Heart left ventricle (tissue), 16 donors: ENCODE measurements around the gene NSFL1C. TPM values are rescaled to one million over a fixed set of nuclear protein-coding genes. Genes with fewer than 3 reads are reported as not detected.

Source experiments
- ATAC-seq, 4 donors: fragments of 200-7000 bp; cut with Tn5 transposase; one replicate each; pipeline ENCODE4 v1.9.1; 2020 to 2022; ENCODE audit warnings: moderate library complexity in 4 of 4, mild to moderate bottlenecking in 3 of 4, moderate number of reproducible peaks in 1 of 4
- DNase-seq, 5 donors: peaks; one replicate each; pipeline ENCODE4 v3.0.0-alpha.2; 2020
- H3K27ac ChIP-seq, 12 donors: fragments of 200-600 bp; sonication (generic) in 4 of 12; one replicate each; pipeline versions ENCODE4 v1.5.0 to v1.8.0; 2016 to 2022; ENCODE audit warnings: mild to moderate bottlenecking in 2 of 12
- H3K27me3 ChIP-seq, 9 donors: fragments of 200-600 bp; sonication (generic) in 2 of 9; one replicate each; pipeline versions ENCODE4 v1.5.1 to v1.8.0; 2016 to 2022; ENCODE audit warnings: mild to moderate bottlenecking in 3 of 9
- H3K36me3 ChIP-seq, 9 donors: fragments of 200-600 bp; sonication (generic) in 2 of 9; one replicate each; pipeline versions ENCODE4 v1.5.0 to v1.8.0; 2018 to 2022; ENCODE audit warnings: mild to moderate bottlenecking in 2 of 9
- H3K4me1 ChIP-seq, 12 donors: fragments of 200-600 bp; sonication (generic) in 4 of 12; one replicate each; pipeline versions ENCODE4 v1.5.0 to v1.8.0; 2016 to 2022; ENCODE audit warnings: mild to moderate bottlenecking in 3 of 12
- H3K4me3 ChIP-seq, 12 donors: fragments of 200-600 bp; sonication (generic) in 4 of 12; one replicate each; pipeline versions ENCODE4 v1.5.0 to v1.8.0; 2017 to 2022; ENCODE audit warnings: mild to moderate bottlenecking in 9 of 12, moderate library complexity in 4 of 12
- H3K9me3 ChIP-seq, 12 donors: fragments of 200-600 bp; sonication (generic) in 4 of 12; one replicate each; pipeline versions ENCODE4 v1.5.0 to v1.8.0; 2016 to 2022; ENCODE audit warnings: mild to moderate bottlenecking in 1 of 12
- CTCF ChIP-seq, 12 donors: fragments of 200-600 bp; sonication (generic) in 4 of 12; IDR thresholded peaks; one replicate each; pipeline versions ENCODE4 v1.5.0 to v1.8.0; 2018 to 2022; ENCODE audit warnings: antibody characterized with exemption in 12 of 12, mild to moderate bottlenecking in 5 of 12
- POLR2A ChIP-seq, 2 donors: fragments of 450-650 bp; IDR thresholded peaks; one replicate each; pipeline ENCODE4 v1.6.1; 2017; ENCODE audit warnings: antibody characterized with exemption in 2 of 2, mild to moderate bottlenecking in 2 of 2, moderate library complexity in 2 of 2
- WGBS, 4 donors: extraction: QIAGEN DNeasy Blood & Tissue Kit in 2 of 4; methylation state at CpG; one replicate each; pipeline versions ENCODE4 v1.1.5 to v1.1.7; 2013 to 2018; 5-methylcytosine and 5-hydroxymethylcytosine counted together
- intact Hi-C, 10 donors: fragments of 100-400 bp; cut with DNase I; formaldehyde crosslinking; loops; one replicate each; pipeline versions ENCODE4 v1.11.1 to v1.14.2; 2022
- polyA plus RNA-seq, 2 donors: library from polyadenylated mRNA; stranded (reverse); fragments of 200-250 nt; gene quantifications; one replicate each; pipeline ENCODE4 v1.2.3, GENCODE V29; 2013
- total RNA-seq, 9 donors: library from RNA; depleted of rRNA in 2 of 9; stranded (reverse); fragments of >200 nt in 2 of 9; fragmentation: NEBNext Ultra II Directional in 3 of 9; extraction: Animal tissue kit (Norgen Biotek cat#: 25700) in 3 of 9; gene quantifications; one replicate each; pipeline versions ENCODE4 v1.1.0 to v1.2.4, GENCODE V29; 2016 to 2023
- donor health status: ischemic (EF 13 %, LVEDD 7.1; RV severe dilation, severe dysfunction).
- donor health status: healthy with polysubstance abuse.
- donor health status: DM: no; HTN: yes; CAD: no.
- donor health status: DM: no; HTN: no; CAD: no.
- donor health status: ischemic (EF 25% LVEDD 6.9; RV normal size, moderate dysfunction).
- donor health status: ischemic (EF 25% LVEDD 5.7; RV mildly dilated, moderate dysfunction).
- donor health status: healthy.
- donor health status: DM: yes; HTN: yes; CAD: no.
- donor health status: ischemic (EF 35%, LVEDD 5.7; RV mildly dilated, moderate dysfunction).
- donor health status: nonischemic (EF 11% LVEDD 7.7; RV severe dilation, severe dysfunction).
- donor health status: DM: yes; HTN: yes; CAD: no.
- donor health status: PGD.
- donor health status: ischemic (EF 29% LVEDD 5.4; RV normal size, mild dysfunction).
- donor health status: nonischemic (EF 23%, LVEDD 6.1; RV moderate dilation, normal function).

Gene NSFL1C
- total and polyA plus RNA-seq, 11 donors: 27.9 to 66.6 (median 55.8) TPM

- H3K4me3 ChIP-seq: no peak overlapping the region
- peaks cover 3 to 76% (median 54%) of the 10 kb centered on the region in 9 donors for H3K36me3 ChIP-seq
- no peaks in the 10 kb centered on the region for H3K27me3 ChIP-seq
- peaks cover 0 to 4% (median 0%) of the 10 kb centered on the region in 12 donors for H3K4me1 ChIP-seq
- TF ChIP-seq CTCF (IDR thresholded peaks at IDR 0.05) (no peak), POLR2A (IDR thresholded peaks at IDR 0.05) (no peak)
- no peaks in the 10 kb centered on the region for H3K9me3 ChIP-seq
- H3K27ac ChIP-seq: no peak overlapping the region
- intact Hi-C loops: no loop called here
- no peak for DNase-seq
- 63 to 90% (median 82%) methylated on average over 3 of the region's 3 CpGs for WGBS, 4 donors
- ATAC-seq: no peak
Measured at GRCh38 chr20:1441133-1441532, 25.5 kb downstream of the NSFL1C start.

GRCh38 chr20:1440024-1440423, 26.6 kb downstream of the NSFL1C start:
- intact Hi-C loops: loop anchor here in 1 of 10 donors (1.0 kb wide), 1 partner anchor 127 kb away; no protein-coding TSS in a partner anchor
- 73 to 92% (median 81%) methylated on average over 5 to 6 of the region's 6 CpGs for WGBS, 4 donors
- no peaks in the 10 kb centered on the region for H3K9me3 ChIP-seq

GRCh38 chr20:1438361-1438760, 28.3 kb downstream of the NSFL1C start:
- Histone ChIP-seq H3K4me1 (peaks cover 0 to 16% (median 0%) of the 10 kb centered on the region in 12 donors), H3K27ac (no peak overlapping the region), H3K4me3 (no peak overlapping the region), H3K36me3 (peaks cover 0 to 49% (median 26%) of the 10 kb centered on the region in 9 donors), H3K27me3 (no peaks in the 10 kb centered on the region), H3K9me3 (no peaks in the 10 kb centered on the region)
- intact Hi-C loops: loop anchor here in 3 of 10 donors (2.0 to 5.0 kb wide), 2 partner anchors 46 to 126 kb away; partner anchors contain the start of gene FKBP1A (in 1 of the 3)
- ATAC-seq (no peak), DNase-seq (no peak)
- TF ChIP-seq POLR2A (IDR thresholded peaks at IDR 0.05): no peak
- WGBS, 4 donors: 0 to 93% (median 41%) methylated on average over 1 of the region's 1 CpG

More at GRCh38 chr20:1440024-1440423, 26.6 kb downstream of the NSFL1C start:
- no peak overlapping the region for H3K4me3 ChIP-seq
- H3K4me1 ChIP-seq: peaks cover 0 to 4% (median 0%) of the 10 kb centered on the region in 12 donors
- DNase-seq: no peak
- no peak for ATAC-seq
- no peaks in the 10 kb centered on the region for H3K27me3 ChIP-seq
- peak in 1 of 12 donors; percentile 12 for TF ChIP-seq CTCF (IDR thresholded peaks at IDR 0.05)
- TF ChIP-seq POLR2A (IDR thresholded peaks at IDR 0.05): no peak
- no peak overlapping the region for H3K27ac ChIP-seq
- peaks cover 3 to 65% (median 43%) of the 10 kb centered on the region in 9 donors for H3K36me3 ChIP-seq

- peak; percentile 68 to 84 (median 73) for DNase-seq
- Histone ChIP-seq H3K27ac (no peak overlapping the region), H3K27me3 (no peaks in the 10 kb centered on the region), H3K36me3 (peaks cover 0 to 39% (median 16%) of the 10 kb centered on the region in 9 donors), H3K4me1 (peaks cover 0 to 16% (median 0%) of the 10 kb centered on the region in 12 donors), H3K9me3 (no peaks in the 10 kb centered on the region), H3K4me3 (no peak overlapping the region)
- intact Hi-C loops: loop anchor here in 6 of 10 donors (1.0 to 5.0 kb wide), 3 partner anchors 45 to 125 kb away; partner anchors contain the start of gene FKBP1A (in 1 of the 6)
- TF ChIP-seq CTCF (IDR thresholded peaks at IDR 0.05): peak; percentile 73 to 91 (median 84)
- TF ChIP-seq POLR2A (IDR thresholded peaks at IDR 0.05): no peak
- 29 to 33% (median 31%) methylated on average over 5 of the region's 5 CpGs for WGBS, 4 donors
- peak in 3 of 4 donors; percentile 70 to 78 (median 76) for ATAC-seq
Measured at GRCh38 chr20:1437235-1437904, 29.3 kb downstream of the NSFL1C start.
